ENCODE measurements around the gene NUPR1.

DNA sequence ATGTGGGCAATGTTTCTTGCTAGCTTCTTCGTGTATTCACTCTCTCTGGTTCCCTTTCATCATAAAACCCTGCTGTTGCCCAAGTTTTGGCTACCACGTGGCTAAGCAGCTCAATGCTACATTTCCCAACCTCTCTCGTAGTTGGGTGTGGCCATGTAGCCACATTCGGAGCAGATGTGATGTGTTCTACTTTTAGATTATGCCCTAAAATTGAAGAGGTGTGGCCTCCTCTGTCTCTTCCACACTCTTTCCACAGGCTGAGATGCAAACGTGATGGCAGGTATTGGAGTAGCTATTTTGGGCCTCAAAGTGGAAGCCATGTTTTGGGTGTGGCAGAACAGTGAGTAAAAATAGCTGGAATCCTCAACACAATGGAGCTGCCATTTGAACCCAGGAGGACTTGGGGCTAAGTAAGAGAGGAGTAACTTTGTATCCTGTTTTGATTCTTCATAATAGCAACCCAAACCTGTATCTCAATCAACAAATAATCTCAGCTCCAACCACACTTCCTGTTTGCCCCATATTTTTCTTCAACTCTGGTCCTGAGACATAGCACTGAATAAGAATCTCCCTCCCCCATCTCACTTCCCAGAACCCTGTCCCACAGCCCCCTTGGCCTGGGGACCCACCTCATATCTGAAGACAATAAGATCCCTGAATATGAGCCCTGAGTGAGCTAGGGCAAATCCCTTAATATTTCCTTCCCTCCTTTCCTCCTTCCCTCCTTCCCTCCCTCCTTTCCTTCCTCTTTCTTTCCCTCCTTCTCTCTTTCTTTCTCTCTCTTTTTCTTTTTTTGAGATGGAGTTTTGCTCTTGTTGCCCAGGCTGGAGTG, 4.0 kb downstream of the NUPR1 start:
- no peak for TF ChIP-seq EZH2phosphoT487 (IDR thresholded peaks at IDR 0.05; ENCODE audit: insufficient read depth, low read depth)
- TF ChIP-seq EZH2 (IDR thresholded peaks at IDR 0.05; ENCODE audit: insufficient read depth, poor library complexity, severe bottlenecking) = no peak
